ENCODE results near the gene BRINP3. TPM values are rescaled to one million over a fixed set of nuclear protein-coding genes. Genes with fewer than 3 reads are reported as not detected.

Gene BRINP3
- total RNA-seq, 6 donors from 2014 or later, result 0.17 to 1.6 (median 1.1) TPM; not detected in 2

DNA sequence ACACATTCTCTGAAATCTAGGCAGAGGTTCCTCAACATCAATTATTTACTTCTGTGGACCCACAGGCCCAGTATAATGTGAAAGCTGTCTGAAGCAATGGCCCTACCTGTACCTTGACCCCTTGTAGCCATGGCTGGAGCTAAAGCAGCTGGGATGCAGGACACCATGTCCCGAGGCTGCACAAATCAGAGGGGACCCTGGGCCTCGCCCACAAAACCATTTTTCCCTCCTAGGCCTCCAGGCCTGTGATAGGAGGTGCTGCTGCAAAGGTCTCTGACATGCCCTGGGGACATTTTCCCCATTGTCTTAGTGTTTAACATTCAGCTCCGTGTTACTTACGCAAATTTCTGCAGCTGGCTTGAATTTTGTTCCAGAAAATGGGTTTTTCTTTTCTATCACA, 110.5 kb downstream of the BRINP3 start:
- Histone ChIP-seq H3K9me3 (peaks cover 0 to 11% (median 2%) of the 10 kb centered on the region in 4 donors), H3K27ac (no peak overlapping the region), H3K4me3 (no peak overlapping the region), H3K4me1 (no peaks in the 10 kb centered on the region), H3K27me3 (no peaks in the 10 kb centered on the region), H3K36me3 (no peaks in the 10 kb centered on the region)
- WGBS, 2 donors, result 73 to 92% methylated on average over 4 of the region's 4 CpGs
- TF ChIP-seq, protein P1, sequence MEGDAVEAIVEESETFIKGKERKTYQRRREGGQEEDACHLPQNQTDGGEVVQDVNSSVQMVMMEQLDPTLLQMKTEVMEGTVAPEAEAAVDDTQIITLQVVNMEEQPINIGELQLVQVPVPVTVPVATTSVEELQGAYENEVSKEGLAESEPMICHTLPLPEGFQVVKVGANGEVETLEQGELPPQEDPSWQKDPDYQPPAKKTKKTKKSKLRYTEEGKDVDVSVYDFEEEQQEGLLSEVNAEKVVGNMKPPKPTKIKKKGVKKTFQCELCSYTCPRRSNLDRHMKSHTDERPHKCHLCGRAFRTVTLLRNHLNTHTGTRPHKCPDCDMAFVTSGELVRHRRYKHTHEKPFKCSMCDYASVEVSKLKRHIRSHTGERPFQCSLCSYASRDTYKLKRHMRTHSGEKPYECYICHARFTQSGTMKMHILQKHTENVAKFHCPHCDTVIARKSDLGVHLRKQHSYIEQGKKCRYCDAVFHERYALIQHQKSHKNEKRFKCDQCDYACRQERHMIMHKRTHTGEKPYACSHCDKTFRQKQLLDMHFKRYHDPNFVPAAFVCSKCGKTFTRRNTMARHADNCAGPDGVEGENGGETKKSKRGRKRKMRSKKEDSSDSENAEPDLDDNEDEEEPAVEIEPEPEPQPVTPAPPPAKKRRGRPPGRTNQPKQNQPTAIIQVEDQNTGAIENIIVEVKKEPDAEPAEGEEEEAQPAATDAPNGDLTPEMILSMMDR (IDR thresholded peaks at IDR 0.05), result no peak
- TF ChIP-seq POLR2AphosphoS5 (IDR thresholded peaks at IDR 0.05) (no peak), EP300 (IDR thresholded peaks at IDR 0.05) (no peak), POLR2A (IDR thresholded peaks at IDR 0.05) (no peak)
- DNase-seq (no peak), ATAC-seq (ENCODE audit: low FRiP score in 2 of 2) (peak in 1 of 2 donors; percentile 19)

DNA sequence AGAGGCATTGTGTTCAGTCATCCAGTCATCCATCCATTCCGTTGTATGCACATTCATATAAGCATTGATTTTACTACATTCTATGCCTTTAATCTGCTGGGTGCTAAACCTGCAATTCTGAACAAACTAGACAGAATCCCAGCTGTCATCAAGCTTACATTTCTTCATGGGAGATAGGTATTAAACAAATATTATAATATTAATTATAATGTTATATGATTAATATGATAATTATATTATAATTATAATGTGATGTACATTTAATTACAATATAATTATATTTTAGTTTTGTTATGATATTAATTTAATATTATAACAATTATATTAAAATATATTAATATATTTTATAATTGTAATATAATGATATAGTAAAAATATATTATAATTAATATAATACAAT, 112.4 kb downstream of the BRINP3 start:
- Histone ChIP-seq H3K27me3 (no peaks in the 10 kb centered on the region), H3K36me3 (no peaks in the 10 kb centered on the region), H3K4me3 (no peak overlapping the region), H3K9me3 (peaks cover 0 to 11% (median 2%) of the 10 kb centered on the region in 4 donors), H3K4me1 (no peaks in the 10 kb centered on the region), H3K27ac (no peak overlapping the region)
- ATAC-seq (ENCODE audit: low FRiP score in 2 of 2) (no peak), DNase-seq (no peak)
- no peak for TF ChIP-seq POLR2A (IDR thresholded peaks at IDR 0.05)
- TF ChIP-seq EP300 (IDR thresholded peaks at IDR 0.05), result no peak
- TF ChIP-seq POLR2AphosphoS5 (IDR thresholded peaks at IDR 0.05), result no peak
- TF ChIP-seq, protein P1 (IDR thresholded peaks at IDR 0.05), result no peak
- 80 to 100% methylated on average over 1 of the region's 1 CpG for WGBS, 2 donors

DNA sequence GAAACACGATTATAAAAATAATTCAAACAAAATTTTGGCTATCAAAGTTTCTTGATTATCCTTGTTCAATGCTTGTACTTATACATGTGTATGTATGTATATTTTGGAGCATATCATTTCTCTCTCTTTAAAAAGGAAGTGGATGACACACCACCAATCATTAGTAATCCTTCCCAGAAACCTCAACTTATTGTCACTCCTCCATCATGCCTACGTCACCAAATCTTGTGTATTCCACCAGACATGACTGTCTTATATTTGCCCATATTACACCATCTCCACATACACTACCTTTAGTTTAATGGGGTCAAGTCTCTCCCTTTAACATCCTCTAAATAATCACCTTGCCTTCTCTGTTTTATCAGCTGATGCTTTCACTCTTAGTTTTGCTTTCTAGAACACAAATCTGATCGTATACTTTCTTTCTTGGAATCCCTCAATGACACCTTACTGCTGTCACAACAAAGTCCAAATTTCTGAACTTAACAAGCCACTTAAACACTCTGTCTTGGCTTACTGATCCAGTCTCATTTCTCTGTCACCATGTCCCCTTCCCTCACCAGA, 124.0 kb downstream of the BRINP3 start:
- H3K9me3 ChIP-seq, result no peaks in the 10 kb centered on the region
- no peaks in the 10 kb centered on the region for H3K4me1 ChIP-seq
- ATAC-seq (ENCODE audit: low FRiP score in 2 of 2), result no peak
- H3K36me3 ChIP-seq, result no peaks in the 10 kb centered on the region
- H3K27ac ChIP-seq, result no peak overlapping the region
- TF ChIP-seq POLR2AphosphoS5 (IDR thresholded peaks at IDR 0.05) (no peak), POLR2A (IDR thresholded peaks at IDR 0.05) (no peak), EP300 (IDR thresholded peaks at IDR 0.05) (no peak)
- TF ChIP-seq, protein P1 (IDR thresholded peaks at IDR 0.05), result no peak
- no peak for DNase-seq
- no peaks in the 10 kb centered on the region for H3K27me3 ChIP-seq
- no peak overlapping the region for H3K4me3 ChIP-seq
- 63 to 77% methylated on average over 3 of the region's 3 CpGs for WGBS, 2 donors

DNA sequence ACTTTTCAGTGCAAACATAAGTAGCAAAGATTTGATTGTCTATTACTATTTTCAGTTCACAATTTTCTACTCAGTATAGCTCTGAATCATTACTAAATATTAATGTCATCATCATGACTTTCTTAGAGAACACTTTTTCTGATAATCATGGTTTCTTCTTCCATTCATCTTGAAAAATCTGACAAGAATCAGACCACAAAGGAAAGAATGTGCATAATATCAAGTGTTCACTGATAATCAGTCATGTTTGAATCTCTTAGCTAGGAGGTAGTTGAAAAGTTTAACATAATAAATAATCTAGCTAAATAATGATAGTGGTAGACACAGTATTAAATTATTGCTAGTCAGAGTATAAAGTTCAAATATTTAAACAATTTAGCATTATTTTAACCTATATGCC, 133.2 kb downstream of the BRINP3 start:
- no peak for TF ChIP-seq POLR2A (IDR thresholded peaks at IDR 0.05)
- TF ChIP-seq, protein P1 (IDR thresholded peaks at IDR 0.05), result no peak
- TF ChIP-seq EP300 (IDR thresholded peaks at IDR 0.05), result no peak
- TF ChIP-seq POLR2AphosphoS5 (IDR thresholded peaks at IDR 0.05), result no peak
- Histone ChIP-seq H3K36me3 (no peaks in the 10 kb centered on the region), H3K27ac (no peak overlapping the region), H3K4me3 (no peak overlapping the region), H3K4me1 (no peaks in the 10 kb centered on the region), H3K9me3 (no peaks in the 10 kb centered on the region), H3K27me3 (no peaks in the 10 kb centered on the region)
- ATAC-seq (ENCODE audit: low FRiP score in 2 of 2) (no peak), DNase-seq (no peak)

DNA sequence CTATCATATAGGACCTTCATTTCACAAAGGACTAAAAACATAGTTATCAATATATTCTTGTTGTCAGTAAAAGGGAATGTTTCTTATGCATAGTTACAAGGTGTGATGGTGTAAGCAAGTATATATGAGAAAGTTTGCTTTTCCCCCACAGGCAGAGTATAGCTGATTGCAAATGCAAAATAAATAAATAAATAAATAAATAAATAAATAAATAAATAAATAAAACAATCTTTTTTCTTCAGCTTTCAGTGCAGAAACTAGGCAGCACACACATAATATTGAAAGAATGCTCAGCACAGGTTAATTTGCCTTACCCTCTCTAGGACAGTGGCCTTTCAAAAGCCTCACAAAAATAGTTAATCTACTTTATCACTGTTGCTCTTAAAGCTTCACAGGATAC, 138.8 kb downstream of the BRINP3 start:
- no peaks in the 10 kb centered on the region for H3K4me1 ChIP-seq
- TF ChIP-seq EP300 (IDR thresholded peaks at IDR 0.05) (no peak), POLR2A (IDR thresholded peaks at IDR 0.05) (no peak), POLR2AphosphoS5 (IDR thresholded peaks at IDR 0.05) (no peak)
- TF ChIP-seq, protein P1 (IDR thresholded peaks at IDR 0.05), result no peak
- H3K27me3 ChIP-seq, result no peaks in the 10 kb centered on the region
- no peaks in the 10 kb centered on the region for H3K36me3 ChIP-seq
- H3K4me3 ChIP-seq, result no peak overlapping the region
- no peaks in the 10 kb centered on the region for H3K9me3 ChIP-seq
- DNase-seq (no peak), ATAC-seq (ENCODE audit: low FRiP score in 2 of 2) (no peak)
- no peak overlapping the region for H3K27ac ChIP-seq

All from upper lobe of left lung (tissue), 6 donors.